Gastrocnemius medialis (tissue), 4 donors: ENCODE data around the gene ME1. TPM values are rescaled to one million over a fixed set of nuclear protein-coding genes. Genes with fewer than 3 reads are reported as not detected.

ENCODE experiments used
- ATAC-seq, 2 donors: fragments of 150-250 bp; one replicate each; pipeline ENCODE4 v1.9.1; 2016
- DNase-seq, 2 donors: peaks; one replicate each; pipeline ENCODE4 v3.0.0-alpha.2; 2019
- H3K27ac ChIP-seq, 4 donors: fragments of 200-600 bp; sonication (generic); 1 replicate in 1 of 4; 2 replicates in 3 of 4; pipeline ENCODE4 v1.5.1; 2016 to 2018; ENCODE audit warnings: mild to moderate bottlenecking in 2 of 4, moderate library complexity in 1 of 4
- H3K27me3 ChIP-seq, 3 donors: fragments of 200-600 bp; sonication (generic) in 2 of 3; 1 replicate in 1 of 3; 2 replicates in 2 of 3; pipeline versions ENCODE4 v1.5.1 to v1.6.0; 2016 to 2019; ENCODE audit warnings: mild to moderate bottlenecking in 1 of 3, moderate library complexity in 1 of 3
- H3K36me3 ChIP-seq, 2 donors: fragments of 200-600 bp; sonication (generic) in 1 of 2; one replicate each; pipeline ENCODE4 v1.5.1; 2017 to 2018
- H3K4me1 ChIP-seq, 2 donors: fragments of 200-600 bp; sonication (generic) in 1 of 2; one replicate each; pipeline ENCODE4 v1.5.1; 2016 to 2017; ENCODE audit warnings: mild to moderate bottlenecking in 2 of 2
- H3K4me3 ChIP-seq, 4 donors: fragments of 200-600 bp; sonication (generic) in 3 of 4; 1 replicate in 1 of 4; 2 replicates in 3 of 4; pipeline ENCODE4 v1.5.1; 2016 to 2019; ENCODE audit warnings: mild to moderate bottlenecking in 2 of 4
- H3K9me3 ChIP-seq, 3 donors: fragments of 200-600 bp; sonication (generic) in 2 of 3; 1 replicate in 1 of 3; 2 replicates in 2 of 3; pipeline ENCODE4 v1.5.1; 2016 to 2019
- CTCF ChIP-seq, 5 experiments: fragments of 450-650 bp in 3 of 5; fragments of 200-600 bp in 2 of 5; sonication (generic) in 2 of 5; IDR thresholded peaks in 4 of 5; conservative IDR thresholded peaks in 1 of 5; 1 replicate in 4 of 5; 2 replicates in 1 of 5; pipeline ENCODE4 v1.5.1; 2016 to 2019; ENCODE audit warnings: antibody characterized with exemption in 5 of 5, mild to moderate bottlenecking in 3 of 5, moderate library complexity in 3 of 5
- POLR2A ChIP-seq, 2 donors: fragments of 450-650 bp; IDR thresholded peaks; one replicate each; pipeline ENCODE4 v1.6.1; 2017; ENCODE audit warnings: antibody characterized with exemption in 2 of 2, mild to moderate bottlenecking in 2 of 2, moderate library complexity in 2 of 2
- in situ Hi-C, 4 donors: fragments of 200-750 bp; cut with MboI; loops; one replicate each; pipeline versions ENCODE4 v1.15.0 to v1.8.0; 2017; ENCODE audit warnings: low sequenced_read_pairs in 4 of 4
- intact Hi-C: fragments of 100-400 bp; cut with DNase I; formaldehyde crosslinking; loops from one replicate; pipeline ENCODE4 v1.15.1; 2023; ENCODE audit warnings: low total_unique reads
- total RNA-seq, 4 donors: library from RNA; depleted of rRNA; stranded (reverse); fragments of >200 nt; gene quantifications; one replicate each; pipeline versions ENCODE4 v1.1.0 to v1.2.3, GENCODE V29; 2016

Gene ME1
- total RNA-seq, 4 donors from 2014 or later, result 15.6 to 36.8 (median 25.4) TPM

- no peaks in the 10 kb centered on the region for H3K36me3 ChIP-seq
- H3K27ac ChIP-seq, result no peak overlapping the region
- TF ChIP-seq POLR2A (IDR thresholded peaks at IDR 0.05), result no peak
- no peak for TF ChIP-seq CTCF (IDR thresholded peaks at IDR 0.05 in 4 of 5, conservative IDR thresholded peaks at IDR 0.05 in 1 of 5)
- H3K4me3 ChIP-seq, result no peak overlapping the region
- H3K9me3 ChIP-seq, result no peaks in the 10 kb centered on the region
- DNase-seq (no peak), ATAC-seq (no peak)
- no peaks in the 10 kb centered on the region for H3K4me1 ChIP-seq
- in situ Hi-C loops (no loop called here), intact Hi-C loops (no loop called here)
- H3K27me3 ChIP-seq, result no peaks in the 10 kb centered on the region
Measured at GRCh38 chr6:83466328-83466727, 35.5 kb upstream of the ME1 start.

GRCh38 chr6:83464381-83465140 is 33.7 kb upstream of the ME1 start:
- no peaks in the 10 kb centered on the region for H3K36me3 ChIP-seq

GRCh38 chr6:83463886-83464285 is 33.0 kb upstream of the ME1 start:
- ATAC-seq, result peak; percentile 36 to 70
- H3K27me3 ChIP-seq, result no peaks in the 10 kb centered on the region

More at GRCh38 chr6:83464381-83465140, 33.7 kb upstream of the ME1 start:
- TF ChIP-seq CTCF (IDR thresholded peaks at IDR 0.05 in 4 of 5, conservative IDR thresholded peaks at IDR 0.05 in 1 of 5) (no peak), POLR2A (IDR thresholded peaks at IDR 0.05) (no peak)
- H3K9me3 ChIP-seq, result no peaks in the 10 kb centered on the region
- H3K4me3 ChIP-seq, result no peak overlapping the region
- H3K27ac ChIP-seq, result no peak overlapping the region
- intact Hi-C loops (no loop called here), in situ Hi-C loops (no loop called here)
- ATAC-seq, result no peak
- no peak for DNase-seq
- no peaks in the 10 kb centered on the region for H3K4me1 ChIP-seq
- no peaks in the 10 kb centered on the region for H3K27me3 ChIP-seq

GRCh38 chr6:83462524-83462923 is 31.7 kb upstream of the ME1 start:
- no peak for TF ChIP-seq POLR2A (IDR thresholded peaks at IDR 0.05)
- TF ChIP-seq CTCF (IDR thresholded peaks at IDR 0.05 in 4 of 5, conservative IDR thresholded peaks at IDR 0.05 in 1 of 5), result no peak
- Histone ChIP-seq H3K36me3 (no peaks in the 10 kb centered on the region), H3K4me1 (no peaks in the 10 kb centered on the region), H3K9me3 (no peaks in the 10 kb centered on the region), H3K27ac (no peak overlapping the region), H3K27me3 (no peaks in the 10 kb centered on the region), H3K4me3 (no peak overlapping the region)
- no peak for ATAC-seq
- intact Hi-C loops, result no loop called here
- DNase-seq, result no peak
- in situ Hi-C loops, result no loop called here

More at GRCh38 chr6:83463886-83464285, 33.0 kb upstream of the ME1 start:
- H3K4me1 ChIP-seq, result no peaks in the 10 kb centered on the region
- H3K36me3 ChIP-seq, result no peaks in the 10 kb centered on the region
- H3K9me3 ChIP-seq, result no peaks in the 10 kb centered on the region
- no peak for DNase-seq
- intact Hi-C loops, result no loop called here
- H3K27ac ChIP-seq, result no peak overlapping the region
- H3K4me3 ChIP-seq, result no peak overlapping the region
- in situ Hi-C loops, result no loop called here
- TF ChIP-seq POLR2A (IDR thresholded peaks at IDR 0.05), result no peak
- TF ChIP-seq CTCF (IDR thresholded peaks at IDR 0.05 in 4 of 5, conservative IDR thresholded peaks at IDR 0.05 in 1 of 5), result no peak
